HG03159 (cell line): Measurements from ENCODE around the gene CALML6.
"Not testable (repeated sequence)": the region's sequence is repeated elsewhere in the genome, so short reads cannot be mapped to it uniquely, and the experiment has no call there.

ENCODE experiments used
- ATAC-seq: cut with Tn5 transposase; IDR thresholded peaks from one replicate; pipeline ENCODE4 v1.9.1; 2021; ENCODE audit warnings: mild to moderate bottlenecking, moderate library complexity; ENCODE audit not compliant: unreplicated experiment

Gene CALML6

DNA sequence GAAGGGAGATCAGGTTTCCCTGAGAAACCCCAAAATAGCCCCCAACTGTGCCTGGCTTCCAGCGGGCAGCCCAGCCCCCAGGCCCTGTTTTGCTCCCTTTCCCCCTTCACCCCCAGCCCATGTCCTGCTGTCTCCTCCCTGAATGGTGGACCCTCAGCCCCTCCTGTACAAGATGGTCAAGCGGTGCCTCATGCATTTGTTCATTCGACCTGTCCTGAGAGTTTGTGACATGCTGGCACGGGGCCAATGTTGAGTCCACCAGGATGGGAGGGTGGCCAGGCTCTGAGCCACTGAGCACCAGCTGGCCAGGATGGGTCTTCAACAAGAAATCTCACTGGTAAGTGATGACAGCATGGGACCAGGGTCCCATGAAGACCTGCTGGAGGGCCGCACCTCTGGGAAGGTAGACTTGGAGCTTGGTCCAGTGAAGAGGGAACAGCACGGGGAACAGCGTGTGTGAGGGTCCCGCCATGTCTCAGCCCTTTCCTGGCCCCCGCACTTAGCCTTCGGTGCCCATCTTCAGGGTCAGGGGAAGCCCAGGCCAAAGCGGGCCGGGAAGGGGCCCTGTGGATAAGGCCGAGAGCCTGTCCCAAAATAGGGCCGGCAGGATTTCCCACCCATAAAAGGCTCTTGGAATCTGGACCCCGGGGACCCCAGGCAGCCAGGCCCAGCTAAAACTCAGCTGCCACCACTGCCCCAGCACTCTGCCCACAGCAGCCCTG, at the start of gene CALML6:
Gene CALML6 (plus strand): TSS at position 290 of the 722 bp plus-strand sequence. CDS start 21 bp downstream, at position 311.
- ATAC-seq = no peak

- no peak for ATAC-seq
Observed at GRCh38 chr1:1867164-1867563, 47.9 kb upstream of the CALML6 start.

DNA sequence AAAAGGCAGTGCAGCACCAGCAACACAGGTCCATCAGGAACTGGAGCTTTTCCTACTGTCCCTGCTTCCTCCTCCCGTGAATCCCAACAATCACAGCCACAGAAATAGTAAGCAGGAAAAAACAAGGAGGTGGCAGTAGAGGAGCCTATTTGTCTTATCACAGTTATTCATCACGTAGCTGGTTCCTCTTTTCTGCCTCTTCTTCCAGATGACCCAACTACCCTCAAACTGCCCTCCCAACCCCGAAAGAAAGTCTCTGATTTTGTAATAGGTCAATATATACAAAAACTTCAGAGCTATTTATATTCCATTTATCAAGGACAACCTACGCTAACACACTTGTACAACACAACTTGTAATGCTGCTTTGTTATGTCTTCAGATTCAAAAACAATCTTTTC, 45.6 kb upstream of the CALML6 start:
- no peak for ATAC-seq

GRCh38 chr1:1872329-1872994, 42.6 kb upstream of the CALML6 start:
- ATAC-seq = no peak

GRCh38 chr1:1873186-1873585, 41.9 kb upstream of the CALML6 start:
- no peak for ATAC-seq

DNA sequence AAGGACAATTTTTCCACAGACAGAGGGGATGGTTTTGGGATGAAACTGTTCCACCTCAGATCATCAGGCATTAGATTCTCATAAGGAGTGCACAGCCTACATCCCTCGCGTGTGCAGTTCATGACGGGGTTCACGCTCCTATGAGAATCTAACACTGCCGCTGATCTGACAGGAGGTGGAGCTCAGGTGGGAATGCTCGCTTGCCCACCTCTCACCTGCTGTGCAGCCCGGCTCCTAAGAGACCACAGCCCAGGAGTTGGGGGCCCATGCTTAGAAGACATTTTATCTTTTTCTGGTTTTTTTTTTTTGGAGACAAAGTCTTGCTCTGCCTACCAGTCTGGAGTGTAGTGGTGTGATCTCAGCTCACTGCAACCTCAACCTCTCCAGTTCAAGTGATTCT, 40.2 kb upstream of the CALML6 start:
- ATAC-seq = no peak

DNA sequence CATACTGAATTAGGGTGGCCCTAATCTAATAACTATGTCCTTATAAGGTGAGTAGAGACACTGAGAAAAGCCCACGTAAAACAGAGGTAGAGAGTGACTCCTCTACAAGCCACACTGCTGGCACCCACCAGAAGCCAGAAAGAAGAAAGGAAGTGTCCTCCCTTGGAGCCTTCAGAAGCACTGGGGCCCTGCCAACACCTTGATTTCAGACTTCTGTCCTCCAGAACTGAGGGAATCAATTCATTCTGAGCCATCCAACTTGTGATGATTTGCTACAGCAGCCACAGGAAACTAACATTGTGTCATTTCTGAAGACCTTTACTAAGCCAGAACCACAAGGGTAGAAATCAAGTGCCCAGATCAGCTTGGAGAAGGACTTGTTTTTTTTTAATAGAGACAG, 39.1 kb upstream of the CALML6 start:
- ATAC-seq = no peak

GRCh38 chr1:1876335-1876930, 38.6 kb upstream of the CALML6 start:
- ATAC-seq = no peak

- no peak for ATAC-seq
Observed at GRCh38 chr1:1877865-1878436, 37.1 kb upstream of the CALML6 start.

DNA sequence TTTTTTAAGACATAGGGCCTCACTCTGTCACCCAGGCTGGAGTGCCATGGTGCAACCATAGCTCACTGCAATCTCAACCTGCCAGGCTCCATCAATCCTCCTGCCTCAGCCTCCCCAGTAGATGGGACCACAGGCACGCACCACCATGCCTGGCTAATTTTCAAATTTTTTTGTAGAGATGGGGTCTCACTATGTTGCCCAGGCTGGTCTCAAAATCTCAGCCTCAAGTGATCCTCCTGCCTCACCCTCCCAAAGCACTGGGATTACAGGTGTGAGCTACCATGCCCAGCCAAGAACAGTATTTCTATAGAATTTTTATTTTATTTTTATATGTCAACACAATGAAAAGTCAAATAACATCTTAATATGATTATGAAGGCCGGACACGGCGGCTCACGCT, 35.1 kb upstream of the CALML6 start:
- ATAC-seq = no peak

- ATAC-seq = no peak
Observed at GRCh38 chr1:1880617-1881312, 34.3 kb upstream of the CALML6 start.

- ATAC-seq = no peak
Observed at GRCh38 chr1:1881727-1882126, 33.3 kb upstream of the CALML6 start.

GRCh38 chr1:1883092-1883873, 31.8 kb upstream of the CALML6 start:
- no peak for ATAC-seq

- ATAC-seq = not testable (repeated sequence)
Observed at GRCh38 chr1:1883890-1884289, 31.2 kb upstream of the CALML6 start.

GRCh38 chr1:1889090-1889750, 25.8 kb upstream of the CALML6 start:
- no peak for ATAC-seq

- ATAC-seq = peak; percentile 39
Observed at GRCh38 chr1:1889847-1890505, 25.1 kb upstream of the CALML6 start.

- ATAC-seq = peak; percentile 59
Observed at GRCh38 chr1:1890506-1891348, 24.3 kb upstream of the CALML6 start, which contains the start of gene GNB1. Gene GNB1 (minus strand): TSS chr1:1891087. CDS start chr1:1825453, 65,634 bp downstream.

DNA sequence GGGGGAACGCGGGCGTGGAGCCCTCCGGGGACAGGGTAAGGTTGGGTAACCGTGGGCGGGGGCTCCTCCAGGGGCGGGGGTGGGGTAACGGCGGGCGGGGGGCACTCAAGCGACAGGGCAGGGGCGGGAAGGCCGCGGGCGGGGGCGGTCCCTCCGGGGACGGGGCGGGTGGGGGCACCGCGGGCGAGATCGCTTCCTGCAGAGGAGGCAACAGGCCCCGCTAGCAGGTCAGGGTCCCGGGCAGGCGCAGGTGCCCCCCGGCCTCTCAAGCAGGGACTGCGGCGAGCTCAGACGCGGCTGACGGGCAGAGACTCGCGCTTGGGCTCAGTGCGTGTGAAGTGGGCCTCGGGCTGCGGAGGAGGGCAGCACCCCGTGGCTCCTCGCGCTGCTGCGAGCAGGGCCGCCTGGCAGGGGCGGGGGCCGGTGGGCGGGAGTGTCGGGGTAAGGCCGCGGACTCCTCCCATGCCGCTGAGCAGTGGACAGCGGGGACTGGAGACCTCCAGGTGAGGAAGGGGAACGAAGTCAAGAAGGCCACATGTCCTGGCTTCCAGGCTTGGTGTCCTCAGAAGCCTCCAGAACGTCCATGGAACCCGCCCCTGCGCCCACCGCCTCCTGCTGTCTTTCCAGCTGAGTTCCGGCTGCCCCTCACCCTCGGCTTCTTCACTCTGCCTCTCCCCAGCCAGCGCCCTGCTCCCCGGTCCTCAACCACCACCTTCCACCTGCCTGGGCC, 23.5 kb upstream of the CALML6 start:
- ATAC-seq = no peak
